H1 (cell line): ENCODE measurements around the gene PAK5. TPM values are rescaled to one million over a fixed set of nuclear protein-coding genes. Genes with fewer than 3 reads are reported as not detected.

ENCODE experiments used
- CTCF ChIA-PET: fragments of 300-600 bp; sonication (Branson Sonifier 250); formaldehyde crosslinking; loops from one replicate; lab custom pipeline; 2021; ENCODE audit not compliant: partially characterized antibody; lab: Charles Lee
- POLR2A ChIA-PET: fragments of 300-600 bp; sonication (Branson Sonifier 250); formaldehyde crosslinking; loops from one replicate; lab custom pipeline; 2021; ENCODE audit warnings: inconsistent platforms; ENCODE audit not compliant: partially characterized antibody; lab: Charles Lee
- DNase-seq, 2 experiments: peaks; one replicate each; pipeline versions ENCODE4 v3.0.0 to v3.0.0-alpha.2; 2010 to 2022; ENCODE audit warnings: low spot score in 2 of 2, low read depth in 1 of 2, mixed read lengths in 1 of 2
- FAIRE-seq: peaks from 2 replicates; lab custom pipeline; 2011; peaks lifted over from hg19 to GRCh38; lab: Jason Lieb, UNC
- H2AFZ ChIP-seq: 2 replicates; pipeline ENCODE4 v1.8.1; 2012; ENCODE audit warnings: low read length, inconsistent platforms
- H2AK5ac ChIP-seq: 2 replicates; pipeline ENCODE4 v1.6.1; 2013; ENCODE audit warnings: low read depth, low read length
- H2BK120ac ChIP-seq: replicated peaks from 2 replicates; pipeline ENCODE3; 2013; ENCODE audit warnings: low read depth, low read length, inconsistent platforms
- H2BK12ac ChIP-seq: 2 replicates; pipeline ENCODE4 v1.6.1; 2013; ENCODE audit warnings: low read depth, low read length
- H2BK15ac ChIP-seq: 2 replicates; pipeline ENCODE4 v1.6.1; 2013; ENCODE audit warnings: low read length
- H2BK20ac ChIP-seq: 2 replicates; pipeline ENCODE4 v1.6.1; 2013; ENCODE audit warnings: low read length
- H2BK5ac ChIP-seq: 2 replicates; pipeline ENCODE4 v1.6.1; 2013; ENCODE audit warnings: low read depth, low read length
- H3K14ac ChIP-seq: 2 replicates; pipeline ENCODE4 v1.6.1; 2013; ENCODE audit warnings: inconsistent platforms; ENCODE audit not compliant: insufficient read length
- H3K18ac ChIP-seq: 2 replicates; pipeline ENCODE4 v1.6.1; 2013; ENCODE audit warnings: low read length; ENCODE audit errors: extremely low read depth
- H3K23ac ChIP-seq: 2 replicates; pipeline ENCODE4 v1.6.1; 2013; ENCODE audit warnings: inconsistent platforms; ENCODE audit not compliant: insufficient read length
- H3K23me2 ChIP-seq: 2 replicates; pipeline ENCODE4 v1.6.1; 2013; ENCODE audit warnings: low read depth, low read length
- H3K27ac ChIP-seq: 2 replicates; pipeline ENCODE4 v1.6.1; 2011; ENCODE audit warnings: low read depth, low read length, inconsistent platforms
- H3K27me3 ChIP-seq, 4 experiments: replicated peaks in 1 of 4; 1 replicate in 1 of 4; 2 replicates in 3 of 4; pipeline versions ENCODE4 v1.6.1 to v1.8.1; 2011 to 2013; ENCODE audit warnings: low read length in 3 of 4, mild to moderate bottlenecking in 3 of 4, inconsistent platforms in 2 of 4, mixed read lengths in 2 of 4, moderate library complexity in 1 of 4; ENCODE audit not compliant: control insufficient read depth in 3 of 4, insufficient read depth in 3 of 4; ENCODE audit errors: extremely low read depth in 1 of 4
- H3K36me3 ChIP-seq, 4 experiments: 2 replicates each; pipeline versions ENCODE4 v1.6.1 to v1.8.1; 2011 to 2013; ENCODE audit warnings: mild to moderate bottlenecking in 4 of 4, low read length in 3 of 4, moderate library complexity in 2 of 4, control low read depth in 1 of 4, inconsistent platforms in 1 of 4; ENCODE audit not compliant: insufficient read depth in 4 of 4, control insufficient read depth in 2 of 4
- H3K4ac ChIP-seq: replicated peaks from 2 replicates; pipeline ENCODE3; 2013; ENCODE audit warnings: low read length, low read depth, mixed read lengths, inconsistent platforms; ENCODE audit not compliant: insufficient read length
- H3K4me1 ChIP-seq, 4 experiments: replicated peaks in 1 of 4; 1 replicate in 1 of 4; 2 replicates in 3 of 4; pipeline versions ENCODE4 v1.6.1 to v1.8.1; 2011 to 2013; ENCODE audit warnings: low read length in 3 of 4, inconsistent platforms in 2 of 4, mixed read lengths in 1 of 4; ENCODE audit not compliant: insufficient read depth in 4 of 4, control insufficient read depth in 3 of 4
- H3K4me2 ChIP-seq, 2 experiments: 2 replicates each; pipeline versions ENCODE4 v1.6.1 to v1.8.1; 2011 to 2013; ENCODE audit warnings: low read depth in 2 of 2, low read length in 2 of 2, control low read depth in 1 of 2, inconsistent platforms in 1 of 2, mild to moderate bottlenecking in 1 of 2; ENCODE audit not compliant: insufficient read depth in 1 of 2
- H3K4me3 ChIP-seq, 4 experiments: fragments of 200-600, 300-600 bp in 1 of 4; sonication (generic), shearing (Covaris generic), sonication (Bioruptor Twin) in 1 of 4; 2 replicates each; pipeline versions ENCODE4 v1.5.1 to v1.8.1; 2011 to 2016; ENCODE audit warnings: low read length in 4 of 4, low read depth in 3 of 4, control low read depth in 2 of 4, inconsistent platforms in 2 of 4, mild to moderate bottlenecking in 2 of 4, mixed read lengths in 1 of 4, moderate library complexity in 1 of 4; ENCODE audit not compliant: insufficient read depth in 2 of 4; ENCODE audit errors: extremely low read depth in 1 of 4
- H3K56ac ChIP-seq: replicated peaks from 2 replicates; pipeline ENCODE3; 2013; ENCODE audit warnings: low read depth, mild to moderate bottlenecking, mixed read lengths, low read length, inconsistent platforms; ENCODE audit not compliant: insufficient read length
- H3K79me1 ChIP-seq: 2 replicates; pipeline ENCODE4 v1.6.1; 2013; ENCODE audit warnings: low read depth, low read length, control low read depth
- H3K79me2 ChIP-seq, 2 experiments: 2 replicates each; pipeline versions ENCODE4 v1.6.1 to v1.8.1; 2012 to 2013; ENCODE audit warnings: low read length in 2 of 2, mild to moderate bottlenecking in 2 of 2, inconsistent platforms in 1 of 2; ENCODE audit not compliant: insufficient read depth in 2 of 2, control insufficient read depth in 1 of 2
- H3K9ac ChIP-seq, 4 experiments: replicated peaks in 1 of 4; 1 replicate in 1 of 4; 2 replicates in 3 of 4; pipeline versions ENCODE4 v1.6.1 to v1.8.1; 2011 to 2013; ENCODE audit warnings: low read depth in 3 of 4, low read length in 3 of 4, control low read depth in 2 of 4, mild to moderate bottlenecking in 2 of 4, moderate library complexity in 2 of 4, inconsistent platforms in 1 of 4; ENCODE audit errors: extremely low read depth in 1 of 4
- H3K9me3 ChIP-seq, 2 experiments: 2 replicates each; pipeline versions ENCODE4 v1.6.1 to v1.8.1; 2012 to 2013; ENCODE audit warnings: mild to moderate bottlenecking in 2 of 2, moderate library complexity in 2 of 2, control low read depth in 1 of 2, inconsistent platforms in 1 of 2, low read depth in 1 of 2, low read length in 1 of 2, mixed read lengths in 1 of 2; ENCODE audit not compliant: insufficient read depth in 2 of 2
- H4K20me1 ChIP-seq, 2 experiments: replicated peaks in 1 of 2; 2 replicates each; pipeline versions ENCODE3 to v1.8.1; 2011 to 2013; ENCODE audit warnings: inconsistent platforms in 2 of 2, low read length in 2 of 2, mild to moderate bottlenecking in 1 of 2; ENCODE audit not compliant: insufficient read depth in 2 of 2, control insufficient read depth in 1 of 2
- H4K5ac ChIP-seq: 2 replicates; pipeline ENCODE4 v1.6.1; 2013; ENCODE audit warnings: low read length, low read depth, mixed read lengths, inconsistent platforms; ENCODE audit not compliant: insufficient read length
- H4K8ac ChIP-seq: 2 replicates; pipeline ENCODE4 v1.8.0; 2013; ENCODE audit warnings: mild to moderate bottlenecking, moderate library complexity, low read length, inconsistent platforms; ENCODE audit not compliant: insufficient read depth; ENCODE audit errors: extremely low read depth
- H4K91ac ChIP-seq: replicated peaks from 2 replicates; pipeline ENCODE3; 2013; ENCODE audit warnings: low read length, mixed read lengths, inconsistent platforms; ENCODE audit not compliant: insufficient read length
- ASH2L ChIP-seq: fragments of 200-600, 300-600 bp; sonication (generic); IDR thresholded peaks from one replicate; pipeline ENCODE4 v1.7.1; 2017; ENCODE audit warnings: low read length
- BACH1 ChIP-seq: IDR thresholded peaks from 2 replicates; pipeline ENCODE4 v1.6.1; 2012; ENCODE audit warnings: low read length, improper control_type of control experiment
- SIRT6 ChIP-seq: IDR thresholded peaks from one replicate; pipeline ENCODE4 v1.7.1; 2012; ENCODE audit warnings: low read length, inconsistent platforms
- WGBS, 2 experiments: shearing (Covaris generic) in 1 of 2; methylation state at CpG; one replicate each; pipeline versions ENCODE4 v1.1.6 to v1.1.7; 2013 to 2015; ENCODE audit warnings: low lambda C conversion rate in 2 of 2, mixed read lengths in 2 of 2, inconsistent platforms in 1 of 2, low coverage in 1 of 2, missing lambda C conversion rate in 1 of 2; ENCODE audit not compliant: insufficient replicate concordance in 2 of 2, insufficient coverage in 1 of 2, insufficient read length in 1 of 2; ENCODE audit errors: extremely low coverage in 1 of 2, missing lambda C conversion rate in 1 of 2; 5-methylcytosine and 5-hydroxymethylcytosine counted together
- polyA plus RNA-seq, 7 experiments: library from polyadenylated mRNA; depleted of rRNA in 3 of 7; stranded (reverse) in 5 of 7; unstranded in 2 of 7; fragments of >200 nt in 5 of 7; fragments of 200-250 nt in 2 of 7; gene quantifications; 1 replicate in 5 of 7; 2 replicates in 1 of 7; 4 replicates in 1 of 7; pipeline versions ENCODE4 v1.2.1 to v1.2.3, GENCODE V29; 2011 to 2013; ENCODE audit warnings: missing spikeins in 2 of 7, mixed read lengths in 2 of 7
- total RNA-seq: library from RNA; stranded (reverse); fragmentation: NEBNext Ultra II Directional; extraction: Animal tissue kit (Norgen Biotek cat#: 25700); gene quantifications from 2 replicates; pipeline ENCODE4 v1.2.1, GENCODE V29; 2021

PAK5 gene
- total and polyA plus RNA-seq, 2 of the 8 experiments (the other 6 are each of a cell fraction or from before 2014, with no cell fraction given): 0.54 to 0.80 TPM

GRCh38 chr20:9590189-9590588 lies 248.7 kb downstream of the PAK5 start:
- Histone ChIP-seq H4K20me1 (no peaks in the 10 kb centered on the region), H3K23me2 (no peaks in the 10 kb centered on the region), H3K4me2 (no peak overlapping the region), H3K9me3 (no peaks in the 10 kb centered on the region), H3K14ac (no peak overlapping the region), H4K8ac (no peak overlapping the region), H2AFZ (no peak overlapping the region), H3K36me3 (no peaks in the 10 kb centered on the region), H2BK120ac (no peak overlapping the region), H4K91ac (no peak overlapping the region), H2AK5ac (no peak overlapping the region), H2BK12ac (no peak overlapping the region), H4K5ac (no peak overlapping the region), H3K23ac (no peak overlapping the region), H3K4ac (no peak overlapping the region), H3K18ac (no peak overlapping the region), H3K27me3 (no peaks in the 10 kb centered on the region), H2BK20ac (no peak overlapping the region), H2BK15ac (no peak overlapping the region), H3K79me1 (no peaks in the 10 kb centered on the region), H3K27ac (no peak overlapping the region), H3K4me1 (no peaks in the 10 kb centered on the region), H3K56ac (no peak overlapping the region), H3K4me3 (no peak overlapping the region), H3K9ac (no peak overlapping the region), H3K79me2 (no peaks in the 10 kb centered on the region), H2BK5ac (no peak overlapping the region)
- POLR2A ChIA-PET: no interaction called here
- CTCF ChIA-PET: interaction anchor here (1.4 to 1.5 kb wide), 2 partner anchors 86 to 181 kb away, joined by 3 to 5 read pairs; no protein-coding TSS in a partner anchor
- FAIRE-seq (no peak), DNase-seq (no peak)
- TF ChIP-seq SIRT6 (no peak), ASH2L (no peak), BACH1 (no peak)
- WGBS, 2 experiments: 94% methylated on average over 1 of the region's 1 CpG; no CpG with 5 or more reads in 1 of the 2 experiments
